ENCODE data around the gene CERS5.
A peak's percentile ranks its signal among the peaks of the same experiment; 100 is the strongest.

Gene CERS5

GRCh38 chr12:50192908-50193307 is 25.7 kb upstream of the CERS5 start:
- DNase-seq (ENCODE audit: low spot score) = no peak
- H3K27ac ChIP-seq (ENCODE audit: poor library complexity, severe bottlenecking) = peak overlapping the region; percentile 51
- TF ChIP-seq CTCF (IDR thresholded peaks at IDR 0.05; ENCODE audit: poor library complexity, severe bottlenecking) = no peak

GRCh38 chr12:50192236-50192635 is 25.1 kb upstream of the CERS5 start:
- Histone ChIP-seq H3K36me3 (ENCODE audit: low read depth) (peaks cover 92% of the 10 kb centered on the region), H3K4me3 (ENCODE audit: severe bottlenecking) (no peak overlapping the region), H3K27ac (ENCODE audit: poor library complexity, severe bottlenecking) (peak overlapping the region; percentile 51), H3K9me3 (ENCODE audit: severe bottlenecking) (no peaks in the 10 kb centered on the region), H3K27me3 (ENCODE audit: insufficient read depth, poor library complexity, severe bottlenecking) (no peaks in the 10 kb centered on the region), H3K4me1 (ENCODE audit: insufficient read depth, poor library complexity, severe bottlenecking) (peaks cover 23% of the 10 kb centered on the region)
- TF ChIP-seq CTCF (IDR thresholded peaks at IDR 0.05; ENCODE audit: poor library complexity, severe bottlenecking) = no peak
- ATAC-seq (ENCODE audit: low read depth) (no peak), DNase-seq (ENCODE audit: low spot score) (no peak)

More at GRCh38 chr12:50192908-50193307, 25.7 kb upstream of the CERS5 start:
- ATAC-seq (ENCODE audit: low read depth) = peak; percentile 15; the same call in 1 of the 3 replicates
- H3K36me3 ChIP-seq (ENCODE audit: low read depth) = peaks cover 92% of the 10 kb centered on the region
- H3K4me3 ChIP-seq (ENCODE audit: severe bottlenecking) = no peak overlapping the region
- H3K4me1 ChIP-seq (ENCODE audit: insufficient read depth, poor library complexity, severe bottlenecking) = peaks cover 22% of the 10 kb centered on the region
- H3K9me3 ChIP-seq (ENCODE audit: severe bottlenecking) = no peaks in the 10 kb centered on the region
- no peaks in the 10 kb centered on the region for H3K27me3 ChIP-seq (ENCODE audit: insufficient read depth, poor library complexity, severe bottlenecking)

GRCh38 chr12:50190859-50191258 is 23.7 kb upstream of the CERS5 start:
- peaks cover 90% of the 10 kb centered on the region for H3K36me3 ChIP-seq (ENCODE audit: low read depth)
- H3K4me3 ChIP-seq (ENCODE audit: severe bottlenecking) = no peak overlapping the region
- no peak for ATAC-seq (ENCODE audit: low read depth)

GRCh38 chr12:50188875-50189575 is 21.9 kb upstream of the CERS5 start:
- H3K36me3 ChIP-seq (ENCODE audit: low read depth) = peaks cover 88% of the 10 kb centered on the region
- no peak for TF ChIP-seq CTCF (IDR thresholded peaks at IDR 0.05; ENCODE audit: poor library complexity, severe bottlenecking)
- no peak for DNase-seq (ENCODE audit: low spot score)

More at GRCh38 chr12:50190859-50191258, 23.7 kb upstream of the CERS5 start:
- no peaks in the 10 kb centered on the region for H3K9me3 ChIP-seq (ENCODE audit: severe bottlenecking)
- DNase-seq (ENCODE audit: low spot score) = no peak
- H3K27me3 ChIP-seq (ENCODE audit: insufficient read depth, poor library complexity, severe bottlenecking) = no peaks in the 10 kb centered on the region
- H3K4me1 ChIP-seq (ENCODE audit: insufficient read depth, poor library complexity, severe bottlenecking) = peaks cover 37% of the 10 kb centered on the region
- no peak for TF ChIP-seq CTCF (IDR thresholded peaks at IDR 0.05; ENCODE audit: poor library complexity, severe bottlenecking)
- H3K27ac ChIP-seq (ENCODE audit: poor library complexity, severe bottlenecking) = peak overlapping the region; percentile 89

GRCh38 chr12:50188241-50188781 is 21.1 kb upstream of the CERS5 start:
- DNase-seq (ENCODE audit: low spot score) (no peak), ATAC-seq (ENCODE audit: low read depth) (peak; percentile 39)
- H3K27me3 ChIP-seq (ENCODE audit: insufficient read depth, poor library complexity, severe bottlenecking) = no peaks in the 10 kb centered on the region
- no peak for TF ChIP-seq CTCF (IDR thresholded peaks at IDR 0.05; ENCODE audit: poor library complexity, severe bottlenecking)
- peaks cover 41% of the 10 kb centered on the region for H3K4me1 ChIP-seq (ENCODE audit: insufficient read depth, poor library complexity, severe bottlenecking)
- H3K9me3 ChIP-seq (ENCODE audit: severe bottlenecking) = no peaks in the 10 kb centered on the region
- H3K27ac ChIP-seq (ENCODE audit: poor library complexity, severe bottlenecking) = peak overlapping the region; percentile 89
- H3K4me3 ChIP-seq (ENCODE audit: severe bottlenecking) = no peak overlapping the region
- peaks cover 87% of the 10 kb centered on the region for H3K36me3 ChIP-seq (ENCODE audit: low read depth)

More at GRCh38 chr12:50188875-50189575, 21.9 kb upstream of the CERS5 start:
- peak overlapping the region; percentile 89 for H3K27ac ChIP-seq (ENCODE audit: poor library complexity, severe bottlenecking)
- H3K4me1 ChIP-seq (ENCODE audit: insufficient read depth, poor library complexity, severe bottlenecking) = peaks cover 41% of the 10 kb centered on the region
- H3K4me3 ChIP-seq (ENCODE audit: severe bottlenecking) = no peak overlapping the region
- ATAC-seq (ENCODE audit: low read depth) = no peak
- no peaks in the 10 kb centered on the region for H3K27me3 ChIP-seq (ENCODE audit: insufficient read depth, poor library complexity, severe bottlenecking)
- no peaks in the 10 kb centered on the region for H3K9me3 ChIP-seq (ENCODE audit: severe bottlenecking)
